WTC11 (cell line): ENCODE data around the gene SLC22A31. TPM values are rescaled to one million over a fixed set of nuclear protein-coding genes. Genes with fewer than 3 reads are reported as not detected.

Experiments
- ATAC-seq: fragments of 200-7000 bp; cut with Tn5 transposase; 2 replicates; pipeline ENCODE4 v1.10.0; 2021; ENCODE audit warnings: mild to moderate bottlenecking, moderate library complexity
- CTCF ChIA-PET: fragments of 300-600 bp; sonication (Branson Sonifier 250); formaldehyde crosslinking; loops from one replicate; lab custom pipeline; 2021; ENCODE audit warnings: antibody characterized with exemption; lab: Charles Lee
- POLR2A ChIA-PET: fragments of 350-600 bp; sonication (Branson Sonifier 250); formaldehyde crosslinking; loops from one replicate; lab custom pipeline; 2021; ENCODE audit warnings: antibody characterized with exemption; lab: Charles Lee
- DNase-seq: peaks from one replicate; pipeline ENCODE4 v3.0.0; 2021; ENCODE audit warnings: low spot score
- H3K27ac Mint-ChIP-seq: 2 replicates; pipeline ENCODE4 v1.8.0; 2021; ENCODE audit warnings: mixed read lengths
- H3K27me3 Mint-ChIP-seq: 2 replicates; pipeline ENCODE4 v1.8.0; 2021; ENCODE audit warnings: low read depth, mild to moderate bottlenecking, moderate library complexity, mixed read lengths
- H3K36me3 Mint-ChIP-seq: 2 replicates; pipeline ENCODE4 v1.8.0; 2021; ENCODE audit warnings: mixed read lengths
- H3K4me1 Mint-ChIP-seq: 2 replicates; pipeline ENCODE4 v1.8.0; 2022; ENCODE audit warnings: mixed read lengths
- H3K4me3 Mint-ChIP-seq: 2 replicates; pipeline ENCODE4 v1.8.0; 2021; ENCODE audit warnings: mild to moderate bottlenecking, moderate library complexity, mixed read lengths
- H3K9me3 Mint-ChIP-seq: 2 replicates; pipeline ENCODE4 v1.8.0; 2021; ENCODE audit warnings: mixed read lengths
- ATF6 ChIP-seq: sonication (generic); formaldehyde crosslinking; IDR thresholded peaks from 2 replicates; pipeline ENCODE4 v1.8.1; 2023; ENCODE audit warnings: mild to moderate bottlenecking, missing genetic modification reagents
- E2F4 ChIP-seq: sonication (generic); formaldehyde crosslinking; IDR thresholded peaks from 2 replicates; pipeline ENCODE4 v1.8.1; 2022; ENCODE audit warnings: low read depth, mild to moderate bottlenecking, moderate library complexity, missing genetic modification reagents, borderline replicate concordance
- EMX1 ChIP-seq: fragments of 250-450 bp; sonication (Bioruptor Pico); IDR thresholded peaks from 2 replicates; pipeline ENCODE4 v1.8.0; 2021; ENCODE audit warnings: mild to moderate bottlenecking
- FOXJ3 ChIP-seq: sonication (generic); formaldehyde crosslinking; IDR thresholded peaks from 2 replicates; pipeline ENCODE4 v1.9.0; 2021; ENCODE audit warnings: missing genetic modification reagents, mild to moderate bottlenecking, borderline replicate concordance
- GABPB1 ChIP-seq: sonication (generic); formaldehyde crosslinking; IDR thresholded peaks from 2 replicates; pipeline ENCODE4 v1.8.1; 2023; ENCODE audit warnings: mild to moderate bottlenecking, missing genetic modification reagents
- IRF1 ChIP-seq: sonication (generic); formaldehyde crosslinking; IDR thresholded peaks from 2 replicates; pipeline ENCODE4 v1.8.0; 2023; ENCODE audit warnings: missing genetic modification reagents
- JAZF1 ChIP-seq: fragments of 250-450 bp; sonication (Bioruptor Pico); IDR thresholded peaks from 2 replicates; pipeline ENCODE4 v1.9.0; 2021; ENCODE audit warnings: moderate library complexity, mild to moderate bottlenecking, inconsistent platforms
- KAT7 ChIP-seq: sonication (generic); formaldehyde crosslinking; IDR thresholded peaks from 2 replicates; pipeline ENCODE4 v1.8.1; 2023; ENCODE audit warnings: missing genetic modification reagents, mild to moderate bottlenecking, borderline replicate concordance
- NFATC4 ChIP-seq: fragments of 250-450 bp; sonication (Bioruptor Pico); IDR thresholded peaks from 2 replicates; pipeline ENCODE4 v1.9.0; 2021; ENCODE audit warnings: mild to moderate bottlenecking
- NFYB ChIP-seq: sonication (generic); formaldehyde crosslinking; conservative IDR thresholded peaks from 2 replicates; pipeline ENCODE4 v1.8.0; 2022; ENCODE audit warnings: low read depth, missing genetic modification reagents
- TCF7 ChIP-seq: sonication (generic); formaldehyde crosslinking; IDR thresholded peaks from 2 replicates; pipeline ENCODE4 v1.8.0; 2022; ENCODE audit warnings: mild to moderate bottlenecking, low read depth, missing genetic modification reagents, moderate library complexity
- ZNF121 ChIP-seq: sonication (generic); formaldehyde crosslinking; IDR thresholded peaks from 2 replicates; pipeline ENCODE4 v1.8.0; 2023; ENCODE audit warnings: missing genetic modification reagents
- ZNF219 ChIP-seq: sonication (generic); formaldehyde crosslinking; IDR thresholded peaks from 2 replicates; pipeline ENCODE4 v1.8.0; 2023; ENCODE audit warnings: missing genetic modification reagents, mild to moderate bottlenecking, borderline replicate concordance
- ZNF232 ChIP-seq: sonication (generic); formaldehyde crosslinking; IDR thresholded peaks from 2 replicates; pipeline ENCODE4 v1.8.0; 2022; ENCODE audit warnings: mild to moderate bottlenecking, missing genetic modification reagents
- total RNA-seq: library from RNA; stranded (reverse); gene quantifications from 3 replicates; pipeline ENCODE4 v1.2.3, GENCODE V29; 2021
- TF ChIP-seq, protein P1 (sequence below): sonication (generic); formaldehyde crosslinking; conservative IDR thresholded peaks from 2 replicates; pipeline ENCODE4 v1.8.1; 2023; ENCODE audit warnings: mild to moderate bottlenecking, low read depth, missing genetic modification reagents, moderate library complexity
- TF ChIP-seq, protein P2 (sequence below): sonication (generic); formaldehyde crosslinking; IDR thresholded peaks from 2 replicates; pipeline ENCODE4 v1.8.0; 2022; ENCODE audit warnings: mild to moderate bottlenecking, missing genetic modification reagents

SLC22A31 gene
- total RNA-seq, 1 experiment from 2014 or later: 12.1 TPM

- CTCF ChIA-PET: no interaction called here
- Mint-ChIP-seq H3K27me3 (peaks cover 5% of the 10 kb centered on the region), H3K27ac (no peak overlapping the region), H3K4me3 (no peak overlapping the region), H3K36me3 (peaks cover 33% of the 10 kb centered on the region), H3K4me1 (no peaks in the 10 kb centered on the region), H3K9me3 (peaks cover 24% of the 10 kb centered on the region)
- TF ChIP-seq ZNF219 (CRISPR knock-in tag) (no peak), ZNF121 (CRISPR knock-in tag) (no peak), ATF6 (CRISPR knock-in tag) (no peak)
- DNase-seq (no peak), ATAC-seq (0 out of 2 replicates have a peak, but pooled peaks have one; percentile 7)
- POLR2A ChIA-PET: no interaction called here
These were observed 46.5 kb downstream of the SLC22A31 start for GRCh38 chr16:89153848-89154271.

DNA sequence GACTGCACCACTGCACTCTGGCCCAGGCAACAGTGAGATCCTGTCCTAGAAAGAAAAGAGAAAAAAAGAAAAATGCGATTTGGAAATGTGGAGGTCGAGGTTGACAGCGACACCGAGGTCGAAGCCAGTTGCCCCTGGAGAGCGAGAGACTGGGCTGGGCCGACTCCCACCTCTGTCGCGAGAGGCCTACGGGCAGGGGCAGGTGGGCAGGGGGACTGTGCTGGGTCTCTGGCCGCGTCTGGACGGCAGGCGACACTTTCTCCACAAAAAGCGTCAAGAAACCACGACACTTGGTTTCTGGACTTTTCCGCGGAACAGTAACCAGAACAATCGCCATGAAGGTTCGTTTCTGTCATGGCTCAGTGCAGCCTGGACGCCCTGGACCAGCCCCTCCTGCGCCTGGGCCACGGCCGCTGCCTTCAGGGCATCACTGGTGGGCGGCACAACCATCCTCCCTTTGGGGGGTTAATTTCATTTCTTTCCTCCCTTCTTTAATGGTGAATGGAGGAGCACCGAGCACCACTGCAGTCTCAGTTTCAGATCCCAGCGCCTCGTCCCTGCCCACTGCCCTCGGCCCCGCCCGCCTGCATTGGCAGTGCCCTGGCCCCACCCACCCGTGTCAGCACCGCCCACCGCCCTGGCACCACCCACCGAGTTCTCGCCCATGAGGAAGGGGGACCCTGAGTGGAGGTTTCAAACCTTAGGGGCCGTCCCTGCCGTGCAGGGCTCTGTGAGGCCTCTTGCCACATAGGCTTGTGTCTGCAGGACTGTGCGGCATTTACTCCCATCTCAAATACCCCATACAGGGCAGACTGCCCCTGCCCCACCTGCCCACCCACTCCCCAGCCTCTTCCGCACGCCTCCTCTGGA lies 47.3 kb downstream of the SLC22A31 start:
- ATAC-seq: peak; percentile 19
- CTCF ChIA-PET: no interaction called here

DNA sequence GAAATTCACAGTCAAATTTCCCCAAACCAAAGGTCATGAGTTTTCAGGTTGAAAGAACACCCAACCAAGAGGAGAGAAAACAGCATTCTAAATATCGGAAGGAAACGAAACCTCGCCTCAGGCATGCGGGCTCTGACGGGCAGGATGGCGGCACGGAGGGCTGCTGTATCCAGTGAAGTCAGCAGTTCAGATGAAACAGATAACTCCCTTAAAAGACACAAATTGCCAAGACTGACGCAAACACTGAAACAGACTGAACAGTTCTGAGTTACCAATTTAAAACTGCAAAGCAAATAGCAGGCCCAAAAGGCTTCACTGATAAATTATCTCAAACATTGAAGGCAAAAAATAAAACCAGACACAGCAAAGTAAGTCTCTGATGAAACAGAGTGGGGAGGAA lies 49.4 kb downstream of the SLC22A31 start:
- H3K4me3 Mint-ChIP-seq: no peak overlapping the region
- H3K27me3 Mint-ChIP-seq: peaks cover 5% of the 10 kb centered on the region; the same call in 1 of the 2 replicates
- no peak overlapping the region for H3K27ac Mint-ChIP-seq
- H3K4me1 Mint-ChIP-seq: no peaks in the 10 kb centered on the region
- peaks cover 21% of the 10 kb centered on the region for H3K9me3 Mint-ChIP-seq
- ATAC-seq: no peak
- POLR2A ChIA-PET: no interaction called here
- peaks cover 48% of the 10 kb centered on the region for H3K36me3 Mint-ChIP-seq
- no peak for DNase-seq
- CTCF ChIA-PET: no interaction called here
- TF ChIP-seq E2F4 (CRISPR knock-in tag): no peak
- no peak for TF ChIP-seq ZNF232 (CRISPR knock-in tag)
- TF ChIP-seq IRF1 (CRISPR knock-in tag): no peak
- no peak for TF ChIP-seq GABPB1
- no peak for TF ChIP-seq NFATC4 (CRISPR knock-in tag)
- TF ChIP-seq EMX1 (CRISPR knock-in tag): no peak
- TF ChIP-seq NFYB (CRISPR knock-in tag): no peak
- TF ChIP-seq, protein P1, sequence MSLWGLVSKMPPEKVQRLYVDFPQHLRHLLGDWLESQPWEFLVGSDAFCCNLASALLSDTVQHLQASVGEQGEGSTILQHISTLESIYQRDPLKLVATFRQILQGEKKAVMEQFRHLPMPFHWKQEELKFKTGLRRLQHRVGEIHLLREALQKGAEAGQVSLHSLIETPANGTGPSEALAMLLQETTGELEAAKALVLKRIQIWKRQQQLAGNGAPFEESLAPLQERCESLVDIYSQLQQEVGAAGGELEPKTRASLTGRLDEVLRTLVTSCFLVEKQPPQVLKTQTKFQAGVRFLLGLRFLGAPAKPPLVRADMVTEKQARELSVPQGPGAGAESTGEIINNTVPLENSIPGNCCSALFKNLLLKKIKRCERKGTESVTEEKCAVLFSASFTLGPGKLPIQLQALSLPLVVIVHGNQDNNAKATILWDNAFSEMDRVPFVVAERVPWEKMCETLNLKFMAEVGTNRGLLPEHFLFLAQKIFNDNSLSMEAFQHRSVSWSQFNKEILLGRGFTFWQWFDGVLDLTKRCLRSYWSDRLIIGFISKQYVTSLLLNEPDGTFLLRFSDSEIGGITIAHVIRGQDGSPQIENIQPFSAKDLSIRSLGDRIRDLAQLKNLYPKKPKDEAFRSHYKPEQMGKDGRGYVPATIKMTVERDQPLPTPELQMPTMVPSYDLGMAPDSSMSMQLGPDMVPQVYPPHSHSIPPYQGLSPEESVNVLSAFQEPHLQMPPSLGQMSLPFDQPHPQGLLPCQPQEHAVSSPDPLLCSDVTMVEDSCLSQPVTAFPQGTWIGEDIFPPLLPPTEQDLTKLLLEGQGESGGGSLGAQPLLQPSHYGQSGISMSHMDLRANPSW: no peak
- no peak for TF ChIP-seq JAZF1 (CRISPR knock-in tag)
- TF ChIP-seq TCF7 (CRISPR knock-in tag): no peak
- TF ChIP-seq ZNF121 (CRISPR knock-in tag): no peak
- TF ChIP-seq, protein P2, sequence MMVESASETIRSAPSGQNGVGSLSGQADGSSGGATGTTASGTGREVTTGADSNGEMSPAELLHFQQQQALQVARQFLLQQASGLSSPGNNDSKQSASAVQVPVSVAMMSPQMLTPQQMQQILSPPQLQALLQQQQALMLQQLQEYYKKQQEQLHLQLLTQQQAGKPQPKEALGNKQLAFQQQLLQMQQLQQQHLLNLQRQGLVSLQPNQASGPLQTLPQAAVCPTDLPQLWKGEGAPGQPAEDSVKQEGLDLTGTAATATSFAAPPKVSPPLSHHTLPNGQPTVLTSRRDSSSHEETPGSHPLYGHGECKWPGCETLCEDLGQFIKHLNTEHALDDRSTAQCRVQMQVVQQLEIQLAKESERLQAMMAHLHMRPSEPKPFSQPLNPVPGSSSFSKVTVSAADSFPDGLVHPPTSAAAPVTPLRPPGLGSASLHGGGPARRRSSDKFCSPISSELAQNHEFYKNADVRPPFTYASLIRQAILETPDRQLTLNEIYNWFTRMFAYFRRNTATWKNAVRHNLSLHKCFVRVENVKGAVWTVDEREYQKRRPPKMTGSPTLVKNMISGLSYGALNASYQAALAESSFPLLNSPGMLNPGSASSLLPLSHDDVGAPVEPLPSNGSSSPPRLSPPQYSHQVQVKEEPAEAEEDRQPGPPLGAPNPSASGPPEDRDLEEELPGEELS (CRISPR knock-in tag): no peak
- TF ChIP-seq FOXJ3: no peak
- no peak for TF ChIP-seq KAT7 (CRISPR knock-in tag)

More for the DNA sequence above, 47.3 kb downstream of the SLC22A31 start:
- TF ChIP-seq E2F4 (CRISPR knock-in tag): no peak
- POLR2A ChIA-PET: no interaction called here
- no peaks in the 10 kb centered on the region for H3K4me1 Mint-ChIP-seq
- peaks cover 5% of the 10 kb centered on the region; the same call in 1 of the 2 replicates for H3K27me3 Mint-ChIP-seq
- DNase-seq: no peak
- H3K27ac Mint-ChIP-seq: peak overlapping the region; percentile 76; the same call in 1 of the 2 replicates
- H3K36me3 Mint-ChIP-seq: peaks cover 37% of the 10 kb centered on the region
- peaks cover 20% of the 10 kb centered on the region for H3K9me3 Mint-ChIP-seq
- no peak overlapping the region for H3K4me3 Mint-ChIP-seq
